GM12892 (cell line): Measurements from ENCODE around the gene ARL6IP4.

Experiments
- POLR2AphosphoS5 ChIP-seq: IDR thresholded peaks from 2 replicates; pipeline ENCODE4 v1.6.1; 2011; ENCODE audit warnings: low read depth, low read length, control low read depth
- TAF1 ChIP-seq: IDR thresholded peaks from 2 replicates; pipeline ENCODE4 v1.6.1; 2011; ENCODE audit warnings: low read depth, mild to moderate bottlenecking, control low read depth, low read length, borderline replicate concordance

DNA sequence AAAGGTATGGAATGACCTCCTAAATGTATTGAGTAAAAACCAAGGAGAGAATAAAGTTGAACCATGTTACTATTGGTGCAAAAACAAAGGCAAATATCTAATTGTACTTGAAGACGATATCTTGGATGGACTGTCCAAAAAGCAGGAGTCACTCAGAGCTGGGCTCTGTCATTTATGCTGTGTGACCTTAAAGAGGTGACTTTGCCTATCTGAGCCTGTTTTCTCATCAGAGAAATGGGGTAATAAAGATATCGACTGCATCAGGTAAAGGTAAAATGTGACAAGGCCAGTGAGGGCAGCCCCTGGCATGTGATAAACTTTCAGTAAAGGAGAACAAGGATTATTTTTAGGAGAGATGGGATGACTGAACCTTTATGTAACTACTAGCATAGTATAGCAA is 12.4 kb upstream of the ARL6IP4 start:
- TF ChIP-seq TAF1 (no peak), POLR2AphosphoS5 (no peak)
